ENCODE measurements around the gene SEC14L2.

GRCh38 chr22:30425616-30426387 is 29.0 kb downstream of the SEC14L2 start, which contains the start of gene MTFP1:
- TF ChIP-seq POLR2A (IDR thresholded peaks at IDR 0.05; ENCODE audit: extremely low read depth, insufficient read length) = peak; percentile 35
- no peak for TF ChIP-seq CTCF (IDR thresholded peaks at IDR 0.05; ENCODE audit: low read depth, low read length)
- TF ChIP-seq MAX (IDR thresholded peaks at IDR 0.05; ENCODE audit: low read depth, low read length) = 0 out of 2 replicates have a peak, but pooled peaks have one; percentile 27
- TF ChIP-seq MYC (IDR thresholded peaks at IDR 0.05; ENCODE audit: low read depth, low read length) = peak; percentile 21
